D721Med (cell line): ENCODE data around the gene HGF.
A peak's percentile ranks its signal among the peaks of the same experiment; 100 is the strongest.

Experiments used
- DNase-seq: peaks from one replicate; pipeline ENCODE4 v3.0.0; 2011; ENCODE audit warnings: low spot score; ENCODE audit not compliant: insufficient read length
- FAIRE-seq: peaks from 2 replicates; lab custom pipeline; 2011; peaks lifted over from hg19 to GRCh38; lab: Jason Lieb, UNC
- TF ChIP-seq, protein P1 (sequence below): IDR thresholded peaks from 2 replicates; pipeline ENCODE4 v1.5.1; 2012; ENCODE audit warnings: mild to moderate bottlenecking, control low read depth; ENCODE audit not compliant: insufficient read depth; ENCODE audit errors: missing control alignments

Gene HGF

GRCh38 chr7:81754918-81755696 lies 14.7 kb downstream of the HGF start:
- FAIRE-seq (no peak), DNase-seq (no peak)
- TF ChIP-seq, protein P1, sequence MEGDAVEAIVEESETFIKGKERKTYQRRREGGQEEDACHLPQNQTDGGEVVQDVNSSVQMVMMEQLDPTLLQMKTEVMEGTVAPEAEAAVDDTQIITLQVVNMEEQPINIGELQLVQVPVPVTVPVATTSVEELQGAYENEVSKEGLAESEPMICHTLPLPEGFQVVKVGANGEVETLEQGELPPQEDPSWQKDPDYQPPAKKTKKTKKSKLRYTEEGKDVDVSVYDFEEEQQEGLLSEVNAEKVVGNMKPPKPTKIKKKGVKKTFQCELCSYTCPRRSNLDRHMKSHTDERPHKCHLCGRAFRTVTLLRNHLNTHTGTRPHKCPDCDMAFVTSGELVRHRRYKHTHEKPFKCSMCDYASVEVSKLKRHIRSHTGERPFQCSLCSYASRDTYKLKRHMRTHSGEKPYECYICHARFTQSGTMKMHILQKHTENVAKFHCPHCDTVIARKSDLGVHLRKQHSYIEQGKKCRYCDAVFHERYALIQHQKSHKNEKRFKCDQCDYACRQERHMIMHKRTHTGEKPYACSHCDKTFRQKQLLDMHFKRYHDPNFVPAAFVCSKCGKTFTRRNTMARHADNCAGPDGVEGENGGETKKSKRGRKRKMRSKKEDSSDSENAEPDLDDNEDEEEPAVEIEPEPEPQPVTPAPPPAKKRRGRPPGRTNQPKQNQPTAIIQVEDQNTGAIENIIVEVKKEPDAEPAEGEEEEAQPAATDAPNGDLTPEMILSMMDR = no peak

- no peak for DNase-seq
- FAIRE-seq = no peak
- TF ChIP-seq, protein P1 = no peak
These were observed 16.5 kb downstream of the HGF start for GRCh38 chr7:81753392-81753791.

DNA sequence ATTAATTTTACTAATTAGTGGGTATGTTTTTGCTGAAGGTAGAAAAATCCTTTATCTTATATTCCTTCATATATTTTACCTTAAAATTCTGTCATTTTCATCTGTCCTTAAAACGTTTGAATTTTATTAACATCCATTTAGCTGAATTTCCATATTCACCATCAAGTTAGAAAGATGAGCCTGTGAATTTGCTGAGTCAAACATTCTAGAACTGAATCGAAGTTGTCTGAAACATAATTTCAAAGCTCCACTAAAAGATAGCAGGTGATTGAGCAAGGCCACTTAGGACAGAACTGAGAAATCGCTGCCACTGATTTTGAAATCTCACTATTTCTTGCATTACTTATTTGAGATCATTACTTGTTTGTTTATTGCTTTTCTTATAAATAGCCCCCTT lies 17.5 kb downstream of the HGF start:
- TF ChIP-seq, protein P1 = no peak
- DNase-seq = no peak
- FAIRE-seq = peak; percentile 21

DNA sequence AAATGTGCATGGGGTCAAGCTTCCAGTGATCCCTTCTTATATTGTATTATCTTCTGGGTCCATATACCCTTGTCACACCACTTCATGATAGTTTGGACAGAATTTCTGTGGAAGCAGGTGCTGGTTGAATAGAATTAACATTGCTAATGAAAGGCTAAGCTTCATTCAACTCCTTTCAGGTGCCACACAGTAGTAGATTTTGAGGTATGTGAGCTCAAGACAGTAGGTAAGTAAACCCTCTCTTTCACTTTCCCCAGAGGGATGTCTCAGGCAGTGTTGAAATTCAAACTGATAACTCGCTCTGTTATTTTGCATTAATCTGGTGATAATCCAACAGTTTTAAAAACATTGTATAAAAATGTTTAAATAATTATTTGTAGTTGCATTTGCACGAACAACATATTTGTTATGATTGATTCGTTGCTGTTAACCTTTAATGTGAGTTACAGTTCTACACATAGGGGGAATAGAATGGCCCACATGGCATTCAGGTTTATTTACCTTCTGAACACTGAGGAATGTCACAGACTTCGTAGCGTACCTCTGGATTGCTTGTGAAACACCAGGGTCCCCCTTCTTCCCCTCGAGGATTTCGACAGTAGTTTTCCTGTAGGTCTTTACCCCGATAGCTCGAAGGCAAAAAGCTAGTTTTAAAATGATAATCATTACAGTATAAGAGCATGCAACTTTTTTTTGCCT lies 18.1 kb downstream of the HGF start:
- no peak for DNase-seq
- TF ChIP-seq, protein P1 = no peak
- no peak for FAIRE-seq

DNA sequence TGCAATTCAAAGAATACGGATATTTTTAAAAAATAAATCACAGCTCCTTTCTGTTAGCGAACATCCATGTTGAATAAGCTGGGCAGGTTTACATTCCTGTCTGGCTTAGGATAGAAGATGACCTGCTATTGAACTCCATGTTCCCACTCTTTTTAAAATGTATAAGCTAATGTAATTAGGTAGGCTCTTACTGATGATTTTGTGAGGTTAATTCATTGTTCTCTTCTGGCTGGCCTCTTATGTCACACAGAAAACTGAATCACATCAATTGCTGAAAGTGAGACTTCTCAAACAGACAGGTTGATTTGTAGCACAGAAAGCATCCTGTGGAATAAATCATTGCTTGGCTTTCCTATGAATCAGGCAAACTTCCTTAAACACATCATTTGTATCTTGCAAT lies 24.2 kb downstream of the HGF start:
- no peak for FAIRE-seq
- DNase-seq = no peak
- TF ChIP-seq, protein P1 = no peak

- FAIRE-seq (no peak), DNase-seq (no peak)
- TF ChIP-seq, protein P1 = no peak
These were observed 25.5 kb downstream of the HGF start for GRCh38 chr7:81744389-81744788.

GRCh38 chr7:81743665-81744064 lies 26.2 kb downstream of the HGF start:
- FAIRE-seq (peak; percentile 74), DNase-seq (no peak)
- TF ChIP-seq, protein P1 = no peak
